ENCODE results near the gene CCL4.

The CCL4 gene

GRCh38 chr17:36124879-36125824 is 21.5 kb downstream of the CCL4 start:
- H3K36me3 ChIP-seq (ENCODE audit: low read depth), result no peaks in the 10 kb centered on the region
- no peak overlapping the region for H3K4me3 ChIP-seq (ENCODE audit: severe bottlenecking)
- DNase-seq (ENCODE audit: low spot score) (no peak), ATAC-seq (ENCODE audit: low read depth) (no peak)
- H3K27me3 ChIP-seq (ENCODE audit: insufficient read depth, poor library complexity, severe bottlenecking), result peaks cover 9% of the 10 kb centered on the region
- no peak overlapping the region for H3K27ac ChIP-seq (ENCODE audit: poor library complexity, severe bottlenecking)
- H3K9me3 ChIP-seq (ENCODE audit: severe bottlenecking), result no peaks in the 10 kb centered on the region
- TF ChIP-seq, protein P1, sequence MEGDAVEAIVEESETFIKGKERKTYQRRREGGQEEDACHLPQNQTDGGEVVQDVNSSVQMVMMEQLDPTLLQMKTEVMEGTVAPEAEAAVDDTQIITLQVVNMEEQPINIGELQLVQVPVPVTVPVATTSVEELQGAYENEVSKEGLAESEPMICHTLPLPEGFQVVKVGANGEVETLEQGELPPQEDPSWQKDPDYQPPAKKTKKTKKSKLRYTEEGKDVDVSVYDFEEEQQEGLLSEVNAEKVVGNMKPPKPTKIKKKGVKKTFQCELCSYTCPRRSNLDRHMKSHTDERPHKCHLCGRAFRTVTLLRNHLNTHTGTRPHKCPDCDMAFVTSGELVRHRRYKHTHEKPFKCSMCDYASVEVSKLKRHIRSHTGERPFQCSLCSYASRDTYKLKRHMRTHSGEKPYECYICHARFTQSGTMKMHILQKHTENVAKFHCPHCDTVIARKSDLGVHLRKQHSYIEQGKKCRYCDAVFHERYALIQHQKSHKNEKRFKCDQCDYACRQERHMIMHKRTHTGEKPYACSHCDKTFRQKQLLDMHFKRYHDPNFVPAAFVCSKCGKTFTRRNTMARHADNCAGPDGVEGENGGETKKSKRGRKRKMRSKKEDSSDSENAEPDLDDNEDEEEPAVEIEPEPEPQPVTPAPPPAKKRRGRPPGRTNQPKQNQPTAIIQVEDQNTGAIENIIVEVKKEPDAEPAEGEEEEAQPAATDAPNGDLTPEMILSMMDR (IDR thresholded peaks at IDR 0.05; ENCODE audit: poor library complexity, severe bottlenecking), result no peak
- no peaks in the 10 kb centered on the region for H3K4me1 ChIP-seq (ENCODE audit: insufficient read depth, poor library complexity, severe bottlenecking)

- H3K27me3 ChIP-seq (ENCODE audit: insufficient read depth, poor library complexity, severe bottlenecking), result peaks cover 10% of the 10 kb centered on the region
- DNase-seq (ENCODE audit: low spot score) (no peak), ATAC-seq (ENCODE audit: low read depth) (no peak)
Measured at GRCh38 chr17:36127199-36127893, 23.7 kb downstream of the CCL4 start.

DNA sequence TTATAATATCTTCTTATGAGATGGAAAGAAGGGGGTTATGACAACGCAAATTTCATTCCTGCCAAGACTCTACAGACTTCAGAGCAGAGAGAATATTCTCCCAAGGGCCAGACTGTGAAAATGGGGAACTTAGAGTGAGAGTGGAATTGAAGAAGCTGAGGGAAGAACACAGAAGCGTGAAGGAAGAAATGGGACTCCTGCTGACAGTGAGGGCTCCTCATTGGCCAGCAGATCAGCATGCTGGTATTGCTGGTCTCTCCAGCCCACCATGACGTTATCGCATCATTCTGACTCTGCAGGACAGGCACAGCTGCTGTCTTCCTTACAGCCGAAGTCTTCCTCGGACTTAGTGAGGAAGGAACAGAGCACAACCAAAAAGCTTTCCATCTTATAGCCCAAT is 24.3 kb downstream of the CCL4 start:
- Histone ChIP-seq H3K36me3 (ENCODE audit: low read depth) (no peaks in the 10 kb centered on the region), H3K4me3 (ENCODE audit: severe bottlenecking) (no peak overlapping the region), H3K4me1 (ENCODE audit: insufficient read depth, poor library complexity, severe bottlenecking) (no peaks in the 10 kb centered on the region), H3K27me3 (ENCODE audit: insufficient read depth, poor library complexity, severe bottlenecking) (peaks cover 10% of the 10 kb centered on the region), H3K27ac (ENCODE audit: poor library complexity, severe bottlenecking) (no peak overlapping the region), H3K9me3 (ENCODE audit: severe bottlenecking) (no peaks in the 10 kb centered on the region)
- no peak for DNase-seq (ENCODE audit: low spot score)
- TF ChIP-seq, protein P1 (IDR thresholded peaks at IDR 0.05; ENCODE audit: poor library complexity, severe bottlenecking), result no peak
- ATAC-seq (ENCODE audit: low read depth), result no peak

More at GRCh38 chr17:36127199-36127893, 23.7 kb downstream of the CCL4 start:
- no peaks in the 10 kb centered on the region for H3K36me3 ChIP-seq (ENCODE audit: low read depth)
- TF ChIP-seq, protein P1 (IDR thresholded peaks at IDR 0.05; ENCODE audit: poor library complexity, severe bottlenecking), result no peak
- no peak overlapping the region for H3K27ac ChIP-seq (ENCODE audit: poor library complexity, severe bottlenecking)
- no peaks in the 10 kb centered on the region for H3K4me1 ChIP-seq (ENCODE audit: insufficient read depth, poor library complexity, severe bottlenecking)
- no peaks in the 10 kb centered on the region for H3K9me3 ChIP-seq (ENCODE audit: severe bottlenecking)
- H3K4me3 ChIP-seq (ENCODE audit: severe bottlenecking), result no peak overlapping the region

GRCh38 chr17:36128411-36128978 is 24.9 kb downstream of the CCL4 start:
- DNase-seq (ENCODE audit: low spot score) (no peak), ATAC-seq (ENCODE audit: low read depth) (no peak)
- Histone ChIP-seq H3K9me3 (ENCODE audit: severe bottlenecking) (no peaks in the 10 kb centered on the region), H3K27ac (ENCODE audit: poor library complexity, severe bottlenecking) (no peak overlapping the region), H3K36me3 (ENCODE audit: low read depth) (no peaks in the 10 kb centered on the region), H3K4me3 (ENCODE audit: severe bottlenecking) (no peak overlapping the region), H3K4me1 (ENCODE audit: insufficient read depth, poor library complexity, severe bottlenecking) (no peaks in the 10 kb centered on the region), H3K27me3 (ENCODE audit: insufficient read depth, poor library complexity, severe bottlenecking) (peaks cover 10% of the 10 kb centered on the region)
- TF ChIP-seq, protein P1 (IDR thresholded peaks at IDR 0.05; ENCODE audit: poor library complexity, severe bottlenecking), result no peak

Measured in RWPE2 (cell line).